Fibroblast of villous mesenchyme (primary cell): ENCODE measurements around the gene DPP10. TPM values are rescaled to one million over a fixed set of nuclear protein-coding genes. Genes with fewer than 3 reads are reported as not detected.

Experiments
- DNase-seq: peaks from one replicate; pipeline ENCODE4 v3.0.0-alpha.2; 2010; ENCODE audit warnings: low read depth
- H3K4me3 ChIP-seq: 2 replicates; pipeline ENCODE4 v1.5.1; 2011; ENCODE audit warnings: low read depth, mild to moderate bottlenecking, low read length
- CTCF ChIP-seq: IDR thresholded peaks from 2 replicates; pipeline ENCODE4 v1.5.1; 2012; ENCODE audit warnings: low read depth, mild to moderate bottlenecking, low read length; ENCODE audit not compliant: insufficient read depth
- total RNA-seq: library from RNA; depleted of rRNA; stranded (reverse); fragments of >200 nt; gene quantifications from 2 replicates; pipeline ENCODE4 v1.2.3, GENCODE V29; 2012

DPP10 gene
- total RNA-seq, 1 donor = under 0.01 TPM

GRCh38 chr2:115161081-115161770, 718.8 kb downstream of the DPP10 start:
- DNase-seq = no peak
- TF ChIP-seq CTCF = no peak
- H3K4me3 ChIP-seq = no peak overlapping the region

GRCh38 chr2:115161771-115162493, 719.5 kb downstream of the DPP10 start:
- no peak overlapping the region for H3K4me3 ChIP-seq
- no peak for DNase-seq
- TF ChIP-seq CTCF = no peak

- no peak for DNase-seq
- no peak for TF ChIP-seq CTCF
- H3K4me3 ChIP-seq = no peak overlapping the region
Observed at GRCh38 chr2:115162494-115163293, 720.3 kb downstream of the DPP10 start.

GRCh38 chr2:115163572-115163971, 721.1 kb downstream of the DPP10 start:
- TF ChIP-seq CTCF = no peak
- H3K4me3 ChIP-seq = no peak overlapping the region
- no peak for DNase-seq

GRCh38 chr2:115165529-115166109, 723.2 kb downstream of the DPP10 start:
- DNase-seq = peak; percentile 22
- TF ChIP-seq CTCF = peak; percentile 45

GRCh38 chr2:115168457-115168856, 726.0 kb downstream of the DPP10 start:
- TF ChIP-seq CTCF = no peak
- H3K4me3 ChIP-seq = no peak overlapping the region
- no peak for DNase-seq

More at GRCh38 chr2:115165529-115166109, 723.2 kb downstream of the DPP10 start:
- no peak overlapping the region for H3K4me3 ChIP-seq
